Dendritic cell treated with granulocyte-macrophage colony-stimulating factor and Interleukin-4, amounts not matched to agents 40 ng/mL and 50 ng/mL, for 4 days (primary cell): ENCODE measurements around the gene SPTB.

Source experiments
- H3K27ac Mint-ChIP-seq: one replicate; pipeline ENCODE4 v1.8.0; 2022; ENCODE audit warnings: mild to moderate bottlenecking, mixed read lengths
- H3K27me3 Mint-ChIP-seq: one replicate; pipeline ENCODE4 v1.8.0; 2022; ENCODE audit warnings: mild to moderate bottlenecking, mixed read lengths
- H3K36me3 Mint-ChIP-seq: one replicate; pipeline ENCODE4 v1.8.0; 2022; ENCODE audit warnings: low read depth, mixed read lengths
- H3K4me1 Mint-ChIP-seq: one replicate; pipeline ENCODE4 v1.8.0; 2022; ENCODE audit warnings: low read depth, mixed read lengths
- H3K4me3 Mint-ChIP-seq: one replicate; pipeline ENCODE4 v1.8.0; 2022; ENCODE audit warnings: mild to moderate bottlenecking, moderate library complexity, mixed read lengths
- H3K9me3 Mint-ChIP-seq: one replicate; pipeline ENCODE4 v1.8.0; 2022; ENCODE audit warnings: mixed read lengths
- intact Hi-C: fragments of 100-400 bp; cut with micrococcal nuclease; formaldehyde crosslinking; loops from one replicate; pipeline ENCODE4 v1.15.0; 2022

Gene SPTB

GRCh38 chr14:64737391-64738280 lies 142.1 kb downstream of the SPTB start:
- Mint-ChIP-seq H3K27me3 (no peaks in the 10 kb centered on the region), H3K4me1 (no peaks in the 10 kb centered on the region), H3K36me3 (peaks cover 99% of the 10 kb centered on the region), H3K4me3 (no peak overlapping the region), H3K27ac (no peak overlapping the region), H3K9me3 (no peaks in the 10 kb centered on the region)
- intact Hi-C loops: no loop called here

- intact Hi-C loops: no loop called here
- Mint-ChIP-seq H3K27ac (no peak overlapping the region), H3K36me3 (peaks cover 99% of the 10 kb centered on the region), H3K27me3 (no peaks in the 10 kb centered on the region), H3K9me3 (no peaks in the 10 kb centered on the region), H3K4me1 (no peaks in the 10 kb centered on the region), H3K4me3 (no peak overlapping the region)
These were observed 143.2 kb downstream of the SPTB start for GRCh38 chr14:64736271-64737169.

- H3K4me3 Mint-ChIP-seq: no peak overlapping the region
- H3K36me3 Mint-ChIP-seq: peaks cover 99% of the 10 kb centered on the region
- no peak overlapping the region for H3K27ac Mint-ChIP-seq
- no peaks in the 10 kb centered on the region for H3K9me3 Mint-ChIP-seq
- H3K4me1 Mint-ChIP-seq: no peaks in the 10 kb centered on the region
- intact Hi-C loops: no loop called here
- H3K27me3 Mint-ChIP-seq: no peaks in the 10 kb centered on the region
These were observed 144.7 kb downstream of the SPTB start for GRCh38 chr14:64734990-64735389.

- Mint-ChIP-seq H3K27ac (no peak overlapping the region), H3K4me1 (no peaks in the 10 kb centered on the region)
These were observed 145.8 kb downstream of the SPTB start for GRCh38 chr14:64733899-64734298.

GRCh38 chr14:64733321-64733720 lies 146.4 kb downstream of the SPTB start:
- no peaks in the 10 kb centered on the region for H3K9me3 Mint-ChIP-seq
- H3K36me3 Mint-ChIP-seq: peaks cover 99% of the 10 kb centered on the region
- H3K27ac Mint-ChIP-seq: no peak overlapping the region
- intact Hi-C loops: no loop called here
- H3K27me3 Mint-ChIP-seq: no peaks in the 10 kb centered on the region
- H3K4me1 Mint-ChIP-seq: no peaks in the 10 kb centered on the region
- H3K4me3 Mint-ChIP-seq: no peak overlapping the region

More at GRCh38 chr14:64733899-64734298, 145.8 kb downstream of the SPTB start:
- no peak overlapping the region for H3K4me3 Mint-ChIP-seq
- no peaks in the 10 kb centered on the region for H3K27me3 Mint-ChIP-seq
- no peaks in the 10 kb centered on the region for H3K9me3 Mint-ChIP-seq
- intact Hi-C loops: no loop called here
- peaks cover 99% of the 10 kb centered on the region for H3K36me3 Mint-ChIP-seq

- Mint-ChIP-seq H3K27me3 (no peaks in the 10 kb centered on the region), H3K4me3 (no peak overlapping the region), H3K27ac (no peak overlapping the region), H3K9me3 (no peaks in the 10 kb centered on the region), H3K4me1 (no peaks in the 10 kb centered on the region), H3K36me3 (peaks cover 99% of the 10 kb centered on the region)
- intact Hi-C loops: no loop called here
These were observed 147.1 kb downstream of the SPTB start for GRCh38 chr14:64732536-64733120.

GRCh38 chr14:64732066-64732465 lies 147.6 kb downstream of the SPTB start:
- Mint-ChIP-seq H3K9me3 (no peaks in the 10 kb centered on the region), H3K4me3 (no peak overlapping the region), H3K36me3 (peaks cover 98% of the 10 kb centered on the region), H3K27me3 (no peaks in the 10 kb centered on the region), H3K27ac (no peak overlapping the region), H3K4me1 (no peaks in the 10 kb centered on the region)
- intact Hi-C loops: no loop called here

- H3K27me3 Mint-ChIP-seq: no peaks in the 10 kb centered on the region
- no peaks in the 10 kb centered on the region for H3K4me1 Mint-ChIP-seq
- no peak overlapping the region for H3K4me3 Mint-ChIP-seq
- H3K36me3 Mint-ChIP-seq: peaks cover 89% of the 10 kb centered on the region
- no peaks in the 10 kb centered on the region for H3K9me3 Mint-ChIP-seq
- no peak overlapping the region for H3K27ac Mint-ChIP-seq
- intact Hi-C loops: no loop called here
These were observed 148.5 kb downstream of the SPTB start for GRCh38 chr14:64731141-64731581.

GRCh38 chr14:64730681-64731080 lies 149.0 kb downstream of the SPTB start:
- no peaks in the 10 kb centered on the region for H3K27me3 Mint-ChIP-seq

GRCh38 chr14:64730061-64730440 lies 149.7 kb downstream of the SPTB start:
- Mint-ChIP-seq H3K27me3 (no peaks in the 10 kb centered on the region), H3K4me3 (no peak overlapping the region), H3K4me1 (no peaks in the 10 kb centered on the region), H3K9me3 (no peaks in the 10 kb centered on the region), H3K27ac (peak overlapping the region; percentile 10), H3K36me3 (peaks cover 79% of the 10 kb centered on the region)
- intact Hi-C loops: no loop called here

More at GRCh38 chr14:64730681-64731080, 149.0 kb downstream of the SPTB start:
- Mint-ChIP-seq H3K4me3 (no peak overlapping the region), H3K27ac (no peak overlapping the region), H3K36me3 (peaks cover 84% of the 10 kb centered on the region), H3K9me3 (no peaks in the 10 kb centered on the region), H3K4me1 (no peaks in the 10 kb centered on the region)
- intact Hi-C loops: no loop called here

GRCh38 chr14:64729386-64730060 lies 150.2 kb downstream of the SPTB start:
- no peaks in the 10 kb centered on the region for H3K27me3 Mint-ChIP-seq
- intact Hi-C loops: no loop called here
- H3K27ac Mint-ChIP-seq: peak overlapping the region; percentile 10
- peaks cover under 1% of the 10 kb centered on the region for H3K4me1 Mint-ChIP-seq
- H3K36me3 Mint-ChIP-seq: peaks cover 74% of the 10 kb centered on the region
- H3K4me3 Mint-ChIP-seq: no peak overlapping the region
- no peaks in the 10 kb centered on the region for H3K9me3 Mint-ChIP-seq

GRCh38 chr14:64728856-64729255 lies 150.9 kb downstream of the SPTB start:
- intact Hi-C loops: no loop called here
- Mint-ChIP-seq H3K4me1 (peaks cover 8% of the 10 kb centered on the region), H3K27ac (no peak overlapping the region), H3K4me3 (no peak overlapping the region), H3K9me3 (no peaks in the 10 kb centered on the region), H3K27me3 (no peaks in the 10 kb centered on the region), H3K36me3 (peaks cover 69% of the 10 kb centered on the region)

- H3K27me3 Mint-ChIP-seq: no peaks in the 10 kb centered on the region
- H3K36me3 Mint-ChIP-seq: peaks cover 66% of the 10 kb centered on the region
- H3K9me3 Mint-ChIP-seq: no peaks in the 10 kb centered on the region
- intact Hi-C loops: no loop called here
- peaks cover 12% of the 10 kb centered on the region for H3K4me1 Mint-ChIP-seq
- no peak overlapping the region for H3K4me3 Mint-ChIP-seq
- no peak overlapping the region for H3K27ac Mint-ChIP-seq
These were observed 151.6 kb downstream of the SPTB start for GRCh38 chr14:64728106-64728505.
